Measurements from ENCODE around the gene JAGN1. TPM values are rescaled to one million over a fixed set of nuclear protein-coding genes. Genes with fewer than 3 reads are reported as not detected.

Gene JAGN1
- total RNA-seq, 1 donor from 2014 or later: 35.0 TPM

DNA sequence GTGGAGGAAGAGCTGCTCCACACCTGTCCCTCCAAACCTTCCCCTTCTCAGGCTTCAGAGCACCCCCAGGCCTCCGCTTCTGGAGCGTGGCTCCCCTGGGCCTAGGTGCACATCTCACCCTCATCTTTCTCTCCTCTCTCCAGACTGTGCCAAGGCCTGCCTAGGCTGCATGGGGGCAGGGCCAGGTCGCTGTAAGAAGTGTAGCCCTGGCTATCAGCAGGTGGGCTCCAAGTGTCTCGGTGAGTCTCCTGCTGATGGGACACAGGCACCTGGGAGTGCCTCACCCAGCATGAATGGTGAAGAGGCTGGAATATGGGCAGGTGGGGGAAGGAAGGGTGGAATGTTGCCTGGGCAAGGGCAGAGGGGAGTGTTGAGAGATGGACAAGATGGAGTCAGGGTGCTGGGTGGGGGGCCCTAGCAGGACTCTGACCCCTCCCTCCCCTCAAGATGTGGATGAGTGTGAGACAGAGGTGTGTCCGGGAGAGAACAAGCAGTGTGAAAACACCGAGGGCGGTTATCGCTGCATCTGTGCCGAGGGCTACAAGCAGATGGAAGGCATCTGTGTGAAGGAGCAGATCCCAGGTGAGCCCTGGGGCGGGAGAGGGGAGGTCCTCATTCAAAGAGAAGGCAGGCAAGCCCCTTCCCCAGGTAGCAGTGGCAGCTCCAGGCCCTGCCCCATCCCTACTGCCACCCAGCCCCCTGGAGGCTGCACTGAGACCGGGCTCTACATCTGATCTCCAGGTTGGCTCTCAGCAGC is 52.7 kb downstream of the JAGN1 start:
- H3K9me3 ChIP-seq (ENCODE audit: control insufficient read depth in 3 of 3, low read length in 3 of 3): no peaks in the 10 kb centered on the region
- H3K36me3 ChIP-seq (ENCODE audit: control insufficient read depth in 3 of 3, insufficient read depth in 3 of 3, low read length in 3 of 3): peaks cover 25 to 27% (median 25%) of the 10 kb centered on the region in 3 donors
- H3K27me3 ChIP-seq (ENCODE audit: control insufficient read depth in 3 of 3, insufficient read depth in 3 of 3, low read length in 3 of 3): no peaks in the 10 kb centered on the region

More for the DNA sequence above, 52.7 kb downstream of the JAGN1 start:
- peaks cover 2 to 21% (median 10%) of the 10 kb centered on the region in 3 donors for H3K4me1 ChIP-seq (ENCODE audit: control insufficient read depth in 3 of 3, insufficient read depth in 3 of 3, low read length in 3 of 3)
- peak overlapping the region in 1 of 3 donors; percentile 33 for H3K9ac ChIP-seq (ENCODE audit: low read depth in 1 of 3, low read length in 3 of 3)
- H3K4me3 ChIP-seq (ENCODE audit: low read length in 3 of 3): no peak overlapping the region
- H3K27ac ChIP-seq (ENCODE audit: low read depth, low read length): no peak overlapping the region

Small RNA genes within 50 kb of the gene (small RNA-seq; reads per million reads assigned to genes)
- not detected for gene RNU6-882P

Other genes with a start within 250 kb of the JAGN1 start
- 30.8 TPM for gene MTMR14, start 241.1 kb upstream of the JAGN1 start, total RNA-seq
- 0.52 TPM for gene CPNE9, start 186.8 kb upstream of the JAGN1 start, total RNA-seq
- gene BRPF1, start 158.9 kb upstream of the JAGN1 start, total RNA-seq: 10.4 TPM
- 29.2 TPM for gene OGG1, start 140.7 kb upstream of the JAGN1 start, total RNA-seq
- 23.0 TPM for gene CAMK1, start 120.7 kb upstream of the JAGN1 start, total RNA-seq
- gene TADA3, start 98.1 kb upstream of the JAGN1 start, total RNA-seq: 27.1 TPM
- 65.2 TPM for gene ARPC4, start 97.5 kb upstream of the JAGN1 start, total RNA-seq
- 13.6 TPM for gene TTLL3, start 80.3 kb upstream of the JAGN1 start, total RNA-seq
- gene RPUSD3, start 46.6 kb upstream of the JAGN1 start, total RNA-seq: 14.6 TPM
- gene CIDEC, start 10.4 kb upstream of the JAGN1 start, total RNA-seq: 9.4 TPM
- gene IL17RE, start 12.2 kb downstream of the JAGN1 start, total RNA-seq: not detected
- gene IL17RC, start 26.5 kb downstream of the JAGN1 start, total RNA-seq: 12.5 TPM
- 12.0 TPM for gene CRELD1, start 43.2 kb downstream of the JAGN1 start, total RNA-seq
- gene PRRT3, start 61.8 kb downstream of the JAGN1 start, total RNA-seq: 0.52 TPM
- gene EMC3, start 96.2 kb downstream of the JAGN1 start, total RNA-seq: 27.1 TPM
- 11.5 TPM for gene FANCD2, start 135.8 kb downstream of the JAGN1 start, total RNA-seq
- gene FANCD2OS, start 217.6 kb downstream of the JAGN1 start, total RNA-seq: not detected
- 85.6 TPM for gene BRK1, start 225.1 kb downstream of the JAGN1 start, total RNA-seq

Measured in skeletal muscle tissue (tissue), 5 donors.